Right cardiac atrium (tissue), 5 donors: ENCODE measurements around the gene MARCHF4. TPM values are rescaled to one million over a fixed set of nuclear protein-coding genes. Genes with fewer than 3 reads are reported as not detected.

Experiments
- ATAC-seq, 2 donors: fragments of 200-7000 bp; cut with Tn5 transposase; one replicate each; pipeline versions ENCODE4 v1.8.0 to v1.9.1; 2020; ENCODE audit warnings: moderate library complexity in 2 of 2, mild to moderate bottlenecking in 1 of 2
- DNase-seq, 3 donors: peaks; one replicate each; pipeline ENCODE4 v3.0.0-alpha.2; 2020
- H3K27ac ChIP-seq: one replicate; pipeline ENCODE4 v1.5.1; 2013; ENCODE audit warnings: mild to moderate bottlenecking, low read length, control low read depth, moderate library complexity
- H3K27me3 ChIP-seq: one replicate; pipeline ENCODE4 v1.6.1; 2013; ENCODE audit not compliant: control insufficient read depth, insufficient read depth
- H3K4me1 ChIP-seq: one replicate; pipeline ENCODE4 v1.6.1; 2013; ENCODE audit warnings: low read length; ENCODE audit not compliant: control insufficient read depth, insufficient read depth
- H3K4me3 ChIP-seq: one replicate; pipeline ENCODE4 v1.5.1; 2013; ENCODE audit warnings: low read length, control low read depth
- H3K9me3 ChIP-seq: one replicate; pipeline ENCODE4 v1.6.1; 2013; ENCODE audit warnings: low read length; ENCODE audit not compliant: control insufficient read depth
- WGBS: extraction: QIAGEN DNeasy Blood & Tissue Kit; methylation state at CpG from one replicate; pipeline ENCODE4 v1.1.7; 2013; 5-methylcytosine and 5-hydroxymethylcytosine counted together
- intact Hi-C, 4 donors: fragments of 100-400 bp; cut with DNase I; formaldehyde crosslinking; loops; one replicate each; pipeline versions ENCODE4 v1.11.0 to v1.14.0; 2022 to 2023
- polyA plus RNA-seq: library from polyadenylated mRNA; stranded (reverse); fragments of 200-250 nt; gene quantifications from one replicate; pipeline ENCODE4 v1.2.3, GENCODE V29; 2013
- total RNA-seq, 4 donors: library from RNA; stranded (reverse); fragmentation: NEBNext Ultra II Directional; extraction: Animal tissue kit (Norgen Biotek cat#: 25700); gene quantifications; one replicate each; pipeline ENCODE4 v1.2.1, GENCODE V29; 2021
- donor health status: healthy with polysubstance abuse.
- donor health status: DM: no; HTN: yes; CAD: no.
- donor health status: DM: no; HTN: no; CAD: no.
- donor health status: DM: no; HTN: yes; CAD: no; lungs with severe emphysema.
- donor health status: DM: yes; HTN: yes; CAD: no.

MARCHF4 gene
- total and polyA plus RNA-seq, 5 donors: 0.14 TPM; not detected in 4

- H3K4me1 ChIP-seq: no peaks in the 10 kb centered on the region
- H3K9me3 ChIP-seq: no peaks in the 10 kb centered on the region
- DNase-seq (no peak), ATAC-seq (no peak)
- 61% methylated on average over 3 of the region's 3 CpGs for WGBS
- H3K27ac ChIP-seq: no peak overlapping the region
- intact Hi-C loops: no loop called here
- no peaks in the 10 kb centered on the region for H3K27me3 ChIP-seq
- H3K4me3 ChIP-seq: no peak overlapping the region
These were observed 25.5 kb downstream of the MARCHF4 start for GRCh38 chr2:216346781-216347180.

DNA sequence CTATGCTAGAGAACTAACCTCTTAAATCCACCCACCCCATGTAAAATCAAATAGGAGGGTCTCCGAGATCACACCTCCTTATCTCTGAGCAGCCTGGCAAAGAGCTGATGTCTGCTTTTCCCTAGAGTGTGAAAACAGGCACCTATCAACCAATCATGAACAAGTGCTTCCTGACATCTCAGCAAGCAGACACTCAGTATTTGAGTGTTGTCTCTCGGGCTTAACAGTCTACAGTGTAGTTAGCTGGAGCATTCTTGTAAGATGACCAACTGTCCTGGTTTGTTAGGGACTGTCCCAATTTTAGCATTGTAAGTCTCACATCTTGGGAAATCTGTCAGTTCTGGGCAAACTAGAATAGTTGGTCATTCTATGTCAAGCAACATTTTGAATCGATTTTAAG, 26.4 kb downstream of the MARCHF4 start:
- Histone ChIP-seq H3K4me3 (no peak overlapping the region), H3K9me3 (no peaks in the 10 kb centered on the region), H3K4me1 (peaks cover 2% of the 10 kb centered on the region), H3K27ac (no peak overlapping the region), H3K27me3 (no peaks in the 10 kb centered on the region)
- no peak for DNase-seq
- ATAC-seq: peak; percentile 48 to 55
- WGBS: 57% methylated on average over 3 of the region's 3 CpGs
- intact Hi-C loops: no loop called here

DNA sequence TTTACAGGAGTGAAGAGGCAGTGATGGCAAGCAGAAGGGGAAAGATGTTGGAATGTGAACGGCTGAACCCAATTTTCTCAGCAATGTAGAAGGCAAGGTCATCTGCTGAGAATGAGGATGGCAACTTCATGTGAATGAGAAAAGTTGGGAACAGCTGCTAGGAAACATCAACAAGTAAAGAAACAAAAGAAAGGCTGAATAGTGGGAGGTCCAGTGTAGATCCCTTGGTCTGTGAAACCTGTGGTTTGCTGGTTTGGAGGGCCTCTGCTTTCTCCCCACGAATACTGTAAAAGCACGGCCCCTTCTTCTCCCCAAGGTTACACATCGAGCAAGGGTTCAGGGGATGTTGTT, 27.4 kb downstream of the MARCHF4 start:
- WGBS: 67% methylated on average over 4 of the region's 4 CpGs
- no peak for DNase-seq
- no peak overlapping the region for H3K27ac ChIP-seq
- H3K4me1 ChIP-seq: peaks cover 10% of the 10 kb centered on the region
- H3K9me3 ChIP-seq: no peaks in the 10 kb centered on the region
- no peak for ATAC-seq
- H3K4me3 ChIP-seq: no peak overlapping the region
- intact Hi-C loops: no loop called here
- no peaks in the 10 kb centered on the region for H3K27me3 ChIP-seq

GRCh38 chr2:216344206-216344949, 27.9 kb downstream of the MARCHF4 start:
- DNase-seq (no peak), ATAC-seq (no peak)
- Histone ChIP-seq H3K4me1 (peaks cover 11% of the 10 kb centered on the region), H3K27ac (no peak overlapping the region), H3K9me3 (no peaks in the 10 kb centered on the region), H3K4me3 (no peak overlapping the region), H3K27me3 (no peaks in the 10 kb centered on the region)
- intact Hi-C loops: no loop called here
- 62% methylated on average over 9 of the region's 9 CpGs for WGBS

DNA sequence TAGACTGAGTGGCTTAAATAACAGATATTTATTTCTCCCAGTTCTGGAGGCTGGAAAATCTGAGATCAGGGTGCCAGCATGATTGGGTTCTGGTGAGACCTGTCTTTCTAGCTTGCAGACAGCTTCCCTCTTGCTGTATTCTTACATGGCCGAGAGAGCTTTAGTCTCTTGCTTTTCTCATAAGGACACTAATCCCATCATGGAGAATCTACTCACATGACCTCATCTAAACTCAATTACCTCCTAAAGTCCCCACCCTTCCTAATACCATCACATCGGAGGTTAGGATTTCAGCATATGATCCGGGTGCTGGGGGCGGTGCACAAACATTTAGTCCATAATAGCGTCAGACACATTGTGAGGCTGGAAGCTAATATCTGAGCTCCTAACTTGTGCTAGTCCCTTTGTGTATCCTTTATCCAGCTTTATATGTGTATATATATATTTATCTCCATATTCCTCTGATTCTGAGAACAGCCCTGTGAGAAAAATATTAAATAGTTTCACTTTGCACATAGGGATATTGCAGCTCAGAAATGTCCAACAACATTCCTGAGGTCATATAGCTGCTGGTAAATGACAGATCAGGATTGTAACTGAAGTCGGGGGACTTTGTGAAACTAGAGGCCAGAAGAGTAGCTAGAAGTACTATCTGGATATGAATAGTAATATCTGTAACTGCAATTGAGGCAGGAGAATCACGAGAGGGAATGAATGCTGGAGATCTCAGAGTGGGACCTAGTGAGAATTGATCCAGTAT, 28.9 kb downstream of the MARCHF4 start:
- no peaks in the 10 kb centered on the region for H3K27me3 ChIP-seq
- intact Hi-C loops: no loop called here

DNA sequence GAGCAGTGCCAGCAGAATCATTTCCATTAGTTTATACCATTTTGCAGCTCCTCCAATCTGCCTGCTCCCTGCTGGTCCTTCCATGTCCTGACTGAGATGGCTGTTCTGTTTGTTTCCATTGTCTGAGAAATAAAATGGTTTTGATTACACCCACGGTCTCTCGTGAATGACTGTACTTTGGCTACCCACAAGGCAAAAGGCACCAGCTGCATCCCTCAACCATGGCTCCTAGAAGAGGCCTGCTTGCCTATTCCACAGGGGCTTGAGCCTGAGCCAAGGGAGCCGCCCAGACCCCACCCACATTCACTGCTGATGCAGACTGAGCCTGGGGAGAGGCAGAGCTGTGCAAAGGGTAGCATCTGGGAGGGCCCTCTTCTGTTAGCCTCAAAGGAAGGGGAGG, 31.2 kb downstream of the MARCHF4 start:
- Histone ChIP-seq H3K27me3 (no peaks in the 10 kb centered on the region), H3K4me3 (no peak overlapping the region), H3K9me3 (no peaks in the 10 kb centered on the region), H3K4me1 (peaks cover 11% of the 10 kb centered on the region), H3K27ac (no peak overlapping the region)
- ATAC-seq (peak in 1 of 2 donors; percentile 57), DNase-seq (peak in 2 of 3 donors; percentile 30)
- 44% methylated on average over 3 of the region's 3 CpGs for WGBS
- intact Hi-C loops: no loop called here

More for the DNA sequence above, 28.9 kb downstream of the MARCHF4 start:
- Histone ChIP-seq H3K27ac (no peak overlapping the region), H3K9me3 (no peaks in the 10 kb centered on the region), H3K4me3 (no peak overlapping the region), H3K4me1 (peaks cover 11% of the 10 kb centered on the region)
- ATAC-seq: no peak
- DNase-seq: no peak
- WGBS: 68% methylated on average over 7 of the region's 7 CpGs

- peak overlapping the region; percentile 5 for H3K27ac ChIP-seq
- DNase-seq (peak in 1 of 3 donors; percentile 25), ATAC-seq (peak; percentile 66 to 74)
- H3K27me3 ChIP-seq: no peaks in the 10 kb centered on the region
- WGBS: 12% methylated on average over 1 of the region's 1 CpG
- no peaks in the 10 kb centered on the region for H3K9me3 ChIP-seq
- peaks cover 11% of the 10 kb centered on the region for H3K4me1 ChIP-seq
- H3K4me3 ChIP-seq: no peak overlapping the region
- intact Hi-C loops: no loop called here
These were observed 32.0 kb downstream of the MARCHF4 start for GRCh38 chr2:216340280-216340631.

GRCh38 chr2:216339456-216340279, 32.6 kb downstream of the MARCHF4 start:
- ATAC-seq (peak; percentile 84 to 89), DNase-seq (peak; percentile 44 to 72 (median 59))
- Histone ChIP-seq H3K4me1 (peaks cover 11% of the 10 kb centered on the region), H3K27me3 (no peaks in the 10 kb centered on the region), H3K9me3 (no peaks in the 10 kb centered on the region), H3K27ac (no peak overlapping the region), H3K4me3 (no peak overlapping the region)
- 35% methylated on average over 7 of the region's 7 CpGs for WGBS
- intact Hi-C loops: no loop called here

GRCh38 chr2:216335252-216335651, 37.0 kb downstream of the MARCHF4 start:
- ATAC-seq (no peak), DNase-seq (no peak)
- WGBS: 62% methylated on average over 1 of the region's 1 CpG
- no peak overlapping the region for H3K27ac ChIP-seq
- peaks cover 4% of the 10 kb centered on the region for H3K4me1 ChIP-seq
- intact Hi-C loops: no loop called here
- H3K9me3 ChIP-seq: no peaks in the 10 kb centered on the region
- H3K27me3 ChIP-seq: no peaks in the 10 kb centered on the region
- H3K4me3 ChIP-seq: no peak overlapping the region

GRCh38 chr2:216328347-216328746, 43.9 kb downstream of the MARCHF4 start:
- intact Hi-C loops: no loop called here

GRCh38 chr2:216327447-216327935, 44.8 kb downstream of the MARCHF4 start:
- 78% methylated on average over 1 of the region's 1 CpG for WGBS
- Histone ChIP-seq H3K4me1 (no peaks in the 10 kb centered on the region), H3K9me3 (no peaks in the 10 kb centered on the region), H3K27ac (no peak overlapping the region), H3K27me3 (no peaks in the 10 kb centered on the region), H3K4me3 (no peak overlapping the region)
- intact Hi-C loops: no loop called here
- DNase-seq: no peak
- no peak for ATAC-seq

More at GRCh38 chr2:216328347-216328746, 43.9 kb downstream of the MARCHF4 start:
- WGBS: 88% methylated on average over 5 of the region's 5 CpGs
- Histone ChIP-seq H3K9me3 (no peaks in the 10 kb centered on the region), H3K4me1 (no peaks in the 10 kb centered on the region), H3K4me3 (no peak overlapping the region), H3K27me3 (no peaks in the 10 kb centered on the region), H3K27ac (no peak overlapping the region)
- DNase-seq (no peak), ATAC-seq (no peak)
